Activated T-cell treated with anti-CD3 and anti-CD28 coated beads for 1 hour (primary cell): ENCODE measurements around the gene SEC14L1.

ENCODE experiments used
- DNase-seq: peaks from one replicate; pipeline ENCODE4 v3.0.0-alpha.2; 2020; ENCODE audit warnings: low read depth

The SEC14L1 gene

DNA sequence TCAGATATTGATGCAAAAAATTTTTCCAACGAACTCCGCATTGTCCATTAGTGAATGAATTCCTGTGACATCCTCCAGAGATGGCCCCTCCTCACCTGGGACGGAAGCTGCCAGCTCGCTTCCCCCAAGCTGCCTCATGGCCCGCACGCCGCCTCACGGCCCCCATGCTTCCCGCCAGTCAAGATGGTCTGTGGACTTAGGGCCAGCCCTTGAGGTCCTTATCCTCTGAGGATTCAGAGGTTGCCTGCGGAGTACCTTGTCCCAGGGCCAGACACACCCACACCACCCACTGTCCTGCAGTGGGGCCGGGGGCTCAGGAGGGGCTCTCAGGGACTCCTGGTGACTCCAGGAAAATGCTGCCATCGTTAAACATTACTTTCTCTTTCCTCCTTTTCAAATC is 73.6 kb downstream of the SEC14L1 start:
- no peak for DNase-seq

DNA sequence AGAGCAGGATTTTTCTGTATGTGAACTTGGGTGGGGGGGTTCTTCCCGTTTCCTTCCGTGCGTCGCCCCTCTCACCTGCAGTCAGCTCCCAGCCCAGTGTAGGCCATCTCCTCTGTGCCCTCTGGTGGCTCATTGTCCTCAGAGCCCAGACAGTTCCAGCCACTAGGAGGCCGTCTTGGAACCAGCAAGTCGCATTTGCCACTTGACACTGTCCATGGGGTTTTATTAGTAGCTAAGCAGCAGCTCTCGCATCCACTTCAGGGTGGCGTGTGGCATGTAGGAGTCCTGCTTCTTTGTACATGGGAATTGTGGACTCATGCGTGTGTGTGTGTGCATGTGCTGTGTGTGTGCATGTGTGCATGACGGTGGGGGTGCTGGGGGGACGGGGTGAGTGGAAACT is 74.0 kb downstream of the SEC14L1 start:
- DNase-seq = no peak

DNA sequence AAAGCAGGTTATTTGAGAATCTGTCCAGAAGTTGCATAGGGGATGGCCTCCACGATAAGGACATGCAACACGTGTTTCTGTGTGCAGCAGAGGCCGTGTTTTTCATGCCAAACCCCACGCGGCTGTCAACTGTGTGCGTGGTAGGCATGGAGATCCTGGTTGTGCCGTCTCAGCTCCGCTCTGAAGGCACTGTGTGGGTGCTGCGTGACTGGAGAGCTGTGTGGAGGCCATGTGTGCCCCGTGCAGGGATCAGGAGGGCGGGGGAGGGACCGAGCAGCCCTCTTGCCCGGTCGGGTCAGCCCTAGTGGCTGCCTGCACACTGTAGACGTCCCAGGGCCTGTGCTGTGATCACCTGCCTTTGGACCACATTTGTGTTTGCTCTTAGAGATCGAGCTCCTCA is 74.5 kb downstream of the SEC14L1 start:
- DNase-seq = no peak

DNA sequence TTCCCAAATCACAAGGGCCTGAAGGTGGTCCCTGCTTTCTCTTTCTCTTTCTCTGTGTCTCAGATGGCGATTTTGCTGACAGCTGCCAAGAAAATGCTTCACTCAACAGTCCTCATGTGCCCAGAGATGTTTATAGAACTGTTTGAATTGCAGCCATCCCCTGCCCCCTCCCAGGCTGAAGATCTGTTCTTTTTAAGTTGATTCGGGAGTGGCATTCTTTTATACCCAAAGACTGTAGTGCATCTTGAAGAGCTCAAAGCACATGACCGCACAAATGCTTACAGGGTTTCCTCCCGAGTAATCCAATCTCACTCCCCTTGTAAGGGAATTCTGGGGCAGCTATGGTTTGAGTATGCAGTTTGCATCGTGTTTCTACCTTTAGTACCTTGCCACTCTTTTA is 75.7 kb downstream of the SEC14L1 start:
- no peak for DNase-seq

DNA sequence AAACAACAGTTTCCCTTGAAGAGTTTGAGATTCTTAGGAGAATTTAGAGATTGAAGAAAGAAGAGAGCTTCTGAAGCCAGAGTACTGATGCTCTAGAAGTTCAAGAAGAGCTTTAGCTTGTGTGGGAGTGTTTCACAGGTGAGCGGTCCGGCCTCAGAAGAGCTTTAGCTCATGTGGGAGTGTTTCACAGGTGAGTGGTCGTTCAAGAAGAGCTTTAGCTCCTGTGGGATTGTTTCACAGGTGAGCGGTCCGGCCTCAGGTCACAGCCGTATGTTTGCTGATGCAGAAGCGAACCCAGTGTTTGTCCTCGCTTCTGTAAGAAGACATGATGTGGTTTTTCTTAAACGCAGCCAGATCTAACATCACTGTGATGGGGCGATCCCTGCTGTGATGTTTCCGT is 76.4 kb downstream of the SEC14L1 start:
- no peak for DNase-seq

DNA sequence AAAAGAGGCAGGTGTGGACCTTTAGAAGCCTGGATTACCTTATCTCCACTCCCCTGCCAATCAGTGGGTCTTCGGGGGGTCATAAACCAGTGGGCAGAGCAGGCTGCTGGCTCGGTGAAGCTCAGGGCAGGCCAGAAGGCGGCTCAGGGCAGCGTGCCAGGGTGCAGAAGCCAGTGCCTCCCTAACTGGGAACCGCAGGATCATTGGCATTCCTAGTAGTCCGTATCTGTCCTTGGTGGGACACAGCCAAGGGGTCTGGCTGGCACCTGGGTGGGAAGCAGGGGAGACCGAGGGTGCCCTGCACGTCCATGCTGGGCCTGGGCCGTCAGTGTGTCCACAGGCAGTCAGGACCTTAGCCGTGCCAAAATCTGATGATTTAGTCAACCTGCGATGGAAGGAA is 76.8 kb downstream of the SEC14L1 start:
- DNase-seq = no peak

DNA sequence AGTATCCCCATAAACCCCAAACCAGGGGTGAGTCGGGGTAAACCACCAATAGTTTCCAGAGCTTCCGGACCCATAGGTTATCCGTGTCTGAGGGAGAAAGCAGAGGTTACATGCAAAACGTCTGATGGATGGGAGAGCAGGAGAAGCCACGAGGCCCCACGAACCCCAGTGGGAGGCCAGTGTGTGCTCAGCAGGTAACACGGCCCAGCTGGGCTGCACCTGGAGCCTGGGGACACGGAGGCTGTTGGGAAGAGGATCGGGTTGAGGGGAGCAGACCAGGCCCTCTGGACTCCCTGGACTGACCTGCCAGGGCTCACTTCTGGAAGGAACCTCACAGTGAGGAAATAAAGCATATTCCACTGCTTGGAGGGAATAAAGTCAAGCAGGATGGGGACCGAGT is 78.1 kb downstream of the SEC14L1 start:
- DNase-seq = no peak

DNA sequence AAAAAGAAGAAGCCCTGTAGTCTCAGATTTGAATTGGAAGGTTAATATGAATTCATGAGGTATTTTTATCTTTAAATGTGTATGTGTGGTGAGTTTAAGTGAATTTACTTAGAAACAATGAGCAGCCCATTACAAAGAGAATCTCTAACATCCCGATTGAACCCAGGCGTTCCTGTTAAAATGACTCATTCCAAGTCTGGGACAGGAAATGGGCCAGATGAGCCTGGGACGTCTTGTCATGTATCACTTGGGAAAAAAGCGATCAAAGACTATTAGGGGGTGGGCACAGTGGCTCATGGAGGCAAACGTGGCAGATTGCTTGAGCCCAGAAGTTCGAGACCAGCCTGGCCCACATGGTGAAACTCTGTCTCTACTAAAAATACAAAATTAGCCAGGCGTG is 81.6 kb downstream of the SEC14L1 start:
- no peak for DNase-seq

DNA sequence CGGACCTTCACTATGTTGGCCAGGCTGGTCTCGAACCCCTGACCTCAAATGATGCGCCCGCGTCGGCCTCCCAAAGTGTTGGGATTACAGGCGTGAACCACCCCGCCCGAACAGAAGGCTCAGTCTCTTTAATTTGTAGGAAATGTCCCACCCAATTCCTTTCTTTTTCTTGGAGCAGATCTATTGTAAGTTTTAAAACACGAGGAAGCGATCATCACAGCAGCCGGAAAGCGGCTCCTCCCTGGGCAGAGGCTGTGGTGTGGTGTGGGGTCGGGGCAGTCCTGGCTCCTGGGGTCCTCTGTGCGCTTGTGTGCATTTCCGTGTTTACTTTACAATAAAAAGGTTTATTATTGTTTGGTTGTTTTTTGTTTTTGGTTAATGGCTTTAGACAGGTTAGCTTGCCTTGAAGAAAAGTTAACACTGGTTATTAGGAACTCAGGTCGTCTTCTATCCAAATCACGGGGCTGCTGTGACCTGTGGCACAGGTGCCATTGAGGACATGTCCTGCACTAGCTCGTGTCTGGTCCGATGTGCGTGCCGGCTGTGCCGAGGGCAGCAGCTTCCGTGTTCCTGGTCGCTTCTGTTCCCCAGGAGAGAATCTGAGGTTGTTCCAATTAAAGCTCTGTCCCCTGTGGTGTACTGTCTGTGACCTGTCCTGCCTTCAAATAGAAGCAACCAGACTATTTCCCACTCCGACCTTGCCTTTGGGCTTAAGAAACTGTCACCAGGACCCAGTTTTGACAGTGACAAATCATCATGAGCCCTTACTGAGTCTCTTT is 83.1 kb downstream of the SEC14L1 start:
- no peak for DNase-seq

DNA sequence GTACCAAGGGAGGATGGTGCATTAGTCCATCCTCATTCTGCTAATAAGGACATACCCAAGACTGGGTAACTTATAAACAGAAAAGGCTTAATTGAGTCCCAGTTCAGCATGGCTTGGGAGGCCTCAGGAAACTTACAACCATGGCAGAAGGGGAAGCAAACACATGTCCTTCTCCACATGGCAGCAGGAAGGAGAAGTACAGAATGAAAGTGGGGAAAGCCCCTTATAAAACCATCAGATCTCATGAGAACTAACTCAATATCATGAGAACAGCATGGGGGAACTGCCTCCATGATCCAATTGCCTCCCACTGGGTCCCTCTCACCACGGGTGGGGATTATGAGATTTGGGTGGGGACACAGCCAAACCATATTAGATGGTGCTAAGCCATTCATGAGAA is 84.5 kb downstream of the SEC14L1 start:
- no peak for DNase-seq

DNA sequence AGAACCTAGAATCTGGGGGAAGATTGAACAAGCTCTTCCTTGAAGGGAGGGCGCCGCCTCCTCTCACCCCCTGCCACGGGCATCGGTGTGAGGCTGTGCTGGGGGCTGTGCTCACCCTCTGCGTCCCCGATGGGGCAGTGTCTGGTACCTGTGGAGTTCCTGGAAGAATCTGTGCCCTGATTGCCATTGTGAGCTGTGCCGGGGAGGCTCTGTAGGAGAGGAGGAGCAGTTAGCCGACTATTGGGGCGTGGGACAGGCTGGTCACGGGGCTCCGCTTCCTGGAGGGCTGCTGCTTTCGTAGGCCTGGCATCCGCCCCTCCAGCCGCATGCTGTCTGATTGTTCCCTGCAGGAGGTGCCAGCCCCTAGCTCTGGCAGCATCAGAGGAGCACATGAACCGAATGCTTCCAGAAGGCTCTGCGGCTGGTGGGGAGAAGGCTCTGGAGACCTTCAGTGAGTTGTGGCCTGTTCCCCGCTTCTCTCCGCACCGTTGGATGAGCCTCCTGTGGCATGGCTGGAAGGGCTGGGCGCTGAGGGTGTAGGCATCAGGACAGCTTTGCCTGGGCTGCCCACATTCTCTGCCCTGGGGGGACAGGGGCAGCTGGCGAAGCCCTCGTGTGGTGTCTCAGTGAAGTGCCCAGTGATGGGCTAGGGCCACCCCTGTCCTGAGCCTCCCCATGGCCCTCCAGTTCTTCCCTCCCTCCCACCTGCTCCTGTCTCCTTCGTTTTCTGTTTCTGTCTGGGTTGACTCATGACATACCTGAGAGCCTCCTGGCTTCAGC is 86.9 kb downstream of the SEC14L1 start:
- no peak for DNase-seq

DNA sequence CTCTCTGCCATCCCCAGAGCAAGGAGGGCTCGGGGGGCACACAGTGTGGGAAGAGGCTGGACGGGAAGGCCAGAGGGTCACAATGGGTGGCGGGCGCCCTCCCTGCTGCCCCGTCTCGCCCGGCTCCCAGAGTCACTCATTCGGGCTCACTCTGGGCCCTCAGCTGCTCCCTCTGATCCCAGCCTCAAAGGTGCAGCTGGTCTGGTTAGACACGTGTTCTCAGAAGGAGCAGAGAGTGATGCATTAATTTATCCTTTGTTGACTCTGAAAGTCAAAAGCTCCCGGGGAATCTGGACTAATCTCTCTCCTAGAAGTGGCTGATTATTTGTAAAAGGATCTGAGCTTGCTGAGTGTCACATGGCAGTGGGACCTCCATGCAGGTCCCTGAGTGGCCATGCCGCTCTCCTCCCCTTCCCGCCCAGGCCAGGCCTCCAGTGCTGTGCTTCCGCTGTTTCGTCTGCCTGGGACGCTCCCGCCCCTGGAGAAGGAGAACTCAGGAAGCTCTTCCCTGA is 87.5 kb downstream of the SEC14L1 start:
- DNase-seq = no peak

DNA sequence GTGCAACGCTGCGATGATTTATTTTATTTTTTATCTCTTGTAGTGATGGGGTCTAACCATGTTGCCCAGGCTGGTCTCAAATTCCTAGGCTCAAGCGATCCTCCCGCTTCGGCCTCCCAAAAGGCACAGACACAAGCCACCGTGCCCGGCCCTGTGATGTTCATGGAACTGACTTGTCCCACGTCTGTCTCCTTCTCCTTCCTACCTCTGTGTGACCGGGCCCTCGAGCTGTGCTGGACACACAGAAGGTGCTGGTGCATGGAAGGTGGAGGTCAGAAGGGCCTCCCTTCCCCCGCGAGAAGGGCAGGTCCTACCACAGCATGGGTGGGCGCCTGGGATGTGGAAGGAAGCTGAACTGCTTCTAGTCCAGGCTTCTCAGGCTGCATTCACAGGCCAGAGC is 88.0 kb downstream of the SEC14L1 start:
- DNase-seq = no peak

DNA sequence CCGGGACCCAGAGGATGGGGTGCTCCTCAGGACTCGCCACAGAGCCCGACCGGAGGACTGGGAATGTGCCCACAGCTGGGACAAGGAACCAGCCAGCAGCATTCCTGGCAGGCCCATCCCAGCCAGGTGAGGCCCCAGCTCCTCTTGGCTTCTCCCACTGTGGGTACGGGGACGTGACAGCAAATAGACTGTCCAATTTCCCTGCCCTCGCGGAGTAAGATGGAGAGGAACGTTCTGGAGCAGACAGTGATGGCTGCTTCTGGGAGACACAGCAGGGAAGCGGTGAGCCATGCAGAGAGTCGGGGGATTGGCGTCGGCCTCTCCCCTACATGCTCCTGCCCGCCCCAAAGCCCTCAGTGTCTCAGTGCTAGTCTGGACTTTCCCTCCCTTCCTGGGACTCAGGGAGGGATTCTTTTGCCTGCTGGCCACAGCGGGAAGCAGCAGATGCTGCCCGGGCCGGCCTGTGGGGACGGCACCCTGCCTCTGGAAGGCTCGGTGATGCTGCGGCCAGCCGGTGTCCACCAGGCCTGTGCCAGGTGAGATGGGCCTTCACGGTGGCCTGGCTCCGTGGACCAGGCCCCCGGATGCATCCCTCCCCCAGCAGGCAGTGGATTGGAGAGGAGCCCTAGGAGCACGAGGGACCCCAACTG is 89.1 kb downstream of the SEC14L1 start:
- no peak for DNase-seq

DNA sequence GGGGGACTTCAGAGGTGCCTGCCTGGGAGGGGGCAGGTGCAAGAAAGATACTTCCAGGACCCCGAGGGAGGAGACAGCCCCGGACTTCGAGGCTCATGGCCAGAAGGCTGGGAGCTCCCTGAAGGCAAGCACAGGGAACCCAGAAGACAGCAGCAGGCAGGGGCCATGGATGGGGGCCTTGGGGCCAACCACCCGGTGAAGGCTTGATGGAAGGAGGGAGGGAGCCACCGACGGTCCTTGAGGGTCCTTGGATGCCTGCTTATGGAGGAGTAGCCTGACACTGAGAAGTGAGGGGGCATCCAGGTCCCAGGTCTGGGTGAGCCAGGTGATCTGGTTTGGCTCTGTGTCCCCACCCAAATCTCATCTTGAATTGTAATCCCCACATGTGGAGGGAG is 89.7 kb downstream of the SEC14L1 start:
- DNase-seq = no peak

DNA sequence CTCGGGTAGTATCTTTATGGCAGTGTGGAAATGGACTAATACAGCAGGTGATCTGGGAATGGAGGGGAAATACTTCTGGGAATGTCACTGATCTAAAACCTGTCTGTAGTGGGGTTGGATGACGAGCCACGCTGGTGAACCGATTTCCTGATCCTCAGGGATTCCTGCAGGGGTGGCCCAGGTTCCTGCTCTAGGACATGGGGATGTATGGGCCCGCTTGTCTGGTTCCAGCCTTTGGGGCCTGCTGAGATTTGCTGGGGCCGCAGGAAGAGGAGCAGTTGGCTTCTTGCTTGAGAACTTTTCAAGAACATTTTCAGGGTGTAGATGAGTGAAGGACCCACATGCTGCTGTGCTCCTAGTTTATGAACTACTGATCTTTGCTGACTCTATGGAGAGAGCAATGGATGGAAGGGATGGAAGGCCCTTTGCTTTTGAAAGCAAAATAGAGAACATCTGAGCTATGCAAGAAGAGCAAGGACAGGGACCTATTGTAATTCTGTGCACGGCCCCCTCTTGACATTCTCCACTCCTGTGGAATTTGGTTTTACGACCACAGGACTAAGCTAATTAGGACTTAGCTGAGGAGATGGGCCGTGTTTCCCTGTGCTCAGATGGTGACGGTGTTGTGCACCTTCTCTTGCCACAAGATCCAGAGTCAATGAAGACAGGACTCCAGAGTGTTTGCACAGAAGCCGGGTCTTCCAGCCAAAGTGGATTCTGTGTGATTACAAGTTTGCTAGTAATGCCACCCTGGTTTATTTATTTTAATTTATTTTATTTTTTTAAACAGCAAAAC is 90.5 kb downstream of the SEC14L1 start:
- DNase-seq = no peak

DNA sequence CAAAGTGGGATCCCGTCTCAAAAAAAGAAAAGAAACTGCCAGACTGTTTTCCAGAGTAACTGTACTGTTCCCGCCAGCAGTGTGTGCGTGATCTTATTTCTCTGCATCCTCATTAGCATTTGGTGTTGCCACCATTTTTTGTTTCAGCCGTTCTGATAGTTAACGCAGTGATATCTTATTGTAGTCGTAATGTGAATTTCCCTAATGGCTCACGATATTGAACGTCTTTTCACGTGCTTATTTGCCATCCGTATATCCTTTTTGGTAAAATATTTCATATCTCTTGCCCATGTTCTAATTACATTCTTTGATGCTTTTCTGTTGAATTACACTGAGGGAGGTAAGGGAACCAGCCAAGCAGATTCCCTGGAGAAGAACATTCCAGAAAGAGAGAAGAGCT is 92.4 kb downstream of the SEC14L1 start:
- no peak for DNase-seq

DNA sequence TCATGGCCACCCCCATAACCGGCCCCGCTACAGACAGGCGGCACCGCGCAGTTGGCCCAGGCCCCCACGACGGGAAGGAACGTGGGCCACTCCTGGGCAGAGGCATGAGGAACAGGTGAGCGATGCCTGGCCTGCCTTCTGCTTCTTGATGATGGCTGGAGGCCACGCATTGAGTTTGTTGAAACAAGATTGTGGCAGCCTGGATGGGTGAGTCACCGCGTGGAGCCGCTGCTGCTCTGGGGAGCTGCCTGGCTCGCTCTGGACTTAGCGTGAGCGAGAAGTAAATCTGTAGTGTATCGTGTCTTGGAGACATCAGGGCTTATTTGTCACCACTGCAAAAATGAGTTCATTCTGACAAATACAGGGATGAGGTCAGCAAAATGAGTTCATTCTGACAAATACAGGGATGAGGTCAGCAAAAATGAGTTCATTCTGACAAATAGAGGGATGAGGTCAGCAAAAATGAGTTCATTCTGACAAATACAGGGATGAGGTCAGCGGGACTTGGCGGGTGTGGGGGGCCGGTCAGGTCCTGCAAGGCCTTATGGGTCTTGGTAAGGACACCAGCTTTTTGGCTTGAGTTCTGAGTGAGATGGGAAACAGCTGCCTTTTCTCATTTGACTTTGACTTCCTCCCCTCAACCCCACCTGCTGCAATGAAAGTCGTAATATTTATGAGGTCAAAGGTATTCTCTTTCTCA is 93.0 kb downstream of the SEC14L1 start:
- no peak for DNase-seq

DNA sequence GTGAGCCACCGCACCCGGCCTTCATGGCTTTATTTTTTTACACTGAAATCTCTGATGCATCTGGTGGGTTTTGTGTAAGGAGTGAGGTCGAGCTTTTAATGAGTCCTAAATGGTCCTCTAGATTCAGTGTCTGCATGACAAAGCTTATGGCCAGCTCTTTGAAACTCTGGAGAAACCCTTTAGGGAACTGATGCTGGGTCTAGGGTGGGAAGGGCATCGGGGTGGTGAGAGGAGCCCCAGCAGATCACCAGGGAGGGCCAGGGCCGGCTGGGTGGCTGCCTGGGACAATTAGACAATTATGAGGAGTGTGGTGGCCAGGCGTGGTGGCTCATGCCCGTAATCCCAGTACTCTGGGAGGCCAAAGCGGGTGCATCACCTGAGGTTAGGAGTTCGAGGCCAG is 93.9 kb downstream of the SEC14L1 start:
- no peak for DNase-seq

DNA sequence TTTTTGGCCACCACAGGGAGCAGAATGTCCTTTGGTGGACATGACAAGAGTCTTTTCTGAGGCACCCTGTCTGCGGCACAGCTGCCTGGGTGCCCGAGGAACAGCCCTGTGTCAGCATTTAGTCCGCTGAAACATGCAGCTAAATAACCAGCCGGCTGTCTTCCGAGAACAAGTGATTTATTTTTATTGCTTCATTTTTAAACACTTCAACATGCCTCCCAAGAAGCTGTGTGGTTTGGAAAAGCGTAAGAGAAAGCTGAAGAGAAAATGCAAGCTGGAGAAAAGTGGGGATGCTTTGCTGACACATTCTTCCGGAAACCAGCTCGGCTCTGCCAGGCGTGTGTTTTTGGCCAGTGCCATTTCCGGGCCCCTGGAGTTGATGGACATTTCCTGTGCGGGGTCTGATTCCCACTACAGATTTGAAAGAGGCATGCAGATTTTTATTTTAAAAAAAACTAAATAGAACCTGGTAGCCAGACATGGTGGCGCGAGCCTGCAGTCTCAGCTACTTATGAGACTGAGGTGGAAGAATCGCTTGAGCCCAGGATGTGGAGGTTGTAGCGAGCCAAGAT is 94.7 kb downstream of the SEC14L1 start:
- DNase-seq = no peak
